Neural progenitor cell (in vitro differentiated cells): Measurements from ENCODE around the gene NAA20.

ENCODE experiments used
- EZH2 ChIP-seq: fragments of 200-600 bp; sonication (generic); IDR thresholded peaks from 2 replicates; pipeline ENCODE4 v1.6.1; 2017; ENCODE audit warnings: antibody characterized with exemption, mild to moderate bottlenecking, moderate library complexity
- EZH2phosphoT487 ChIP-seq: fragments of 200-600 bp; sonication (generic); IDR thresholded peaks from 2 replicates; pipeline ENCODE4 v1.6.1; 2017; ENCODE audit warnings: antibody characterized with exemption
- TF ChIP-seq, protein P1 (sequence below): fragments of 200-600 bp; sonication (generic); IDR thresholded peaks from 2 replicates; pipeline ENCODE4 v1.5.1; 2017; ENCODE audit warnings: antibody characterized with exemption, mild to moderate bottlenecking

DNA sequence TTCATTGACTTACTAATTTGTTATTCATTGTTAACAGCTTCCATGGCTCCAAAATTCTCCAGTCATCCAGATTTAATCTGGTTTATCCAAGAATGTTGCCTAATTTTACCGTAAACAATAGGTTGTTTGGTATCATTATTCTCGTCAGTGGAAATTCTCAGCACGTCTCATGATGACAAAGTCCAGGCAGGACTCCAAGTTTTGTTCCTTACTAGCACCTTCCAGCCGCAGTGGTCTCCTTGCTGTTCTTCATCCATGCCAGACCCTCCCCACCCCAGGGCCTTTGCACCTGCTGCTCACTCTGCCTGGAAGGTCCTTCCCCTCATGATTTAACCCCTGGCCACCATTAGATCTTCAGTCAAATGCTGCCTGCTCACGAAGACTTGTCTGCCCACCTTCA lies 48.1 kb upstream of the NAA20 start:
- TF ChIP-seq, protein P1, sequence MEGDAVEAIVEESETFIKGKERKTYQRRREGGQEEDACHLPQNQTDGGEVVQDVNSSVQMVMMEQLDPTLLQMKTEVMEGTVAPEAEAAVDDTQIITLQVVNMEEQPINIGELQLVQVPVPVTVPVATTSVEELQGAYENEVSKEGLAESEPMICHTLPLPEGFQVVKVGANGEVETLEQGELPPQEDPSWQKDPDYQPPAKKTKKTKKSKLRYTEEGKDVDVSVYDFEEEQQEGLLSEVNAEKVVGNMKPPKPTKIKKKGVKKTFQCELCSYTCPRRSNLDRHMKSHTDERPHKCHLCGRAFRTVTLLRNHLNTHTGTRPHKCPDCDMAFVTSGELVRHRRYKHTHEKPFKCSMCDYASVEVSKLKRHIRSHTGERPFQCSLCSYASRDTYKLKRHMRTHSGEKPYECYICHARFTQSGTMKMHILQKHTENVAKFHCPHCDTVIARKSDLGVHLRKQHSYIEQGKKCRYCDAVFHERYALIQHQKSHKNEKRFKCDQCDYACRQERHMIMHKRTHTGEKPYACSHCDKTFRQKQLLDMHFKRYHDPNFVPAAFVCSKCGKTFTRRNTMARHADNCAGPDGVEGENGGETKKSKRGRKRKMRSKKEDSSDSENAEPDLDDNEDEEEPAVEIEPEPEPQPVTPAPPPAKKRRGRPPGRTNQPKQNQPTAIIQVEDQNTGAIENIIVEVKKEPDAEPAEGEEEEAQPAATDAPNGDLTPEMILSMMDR = no peak
- TF ChIP-seq EZH2 (no peak), EZH2phosphoT487 (no peak)
